GM04503 (cell line): ENCODE results near the gene GARIN3.
"Not testable (repeated sequence)": the region's sequence is repeated elsewhere in the genome, so short reads cannot be mapped to it uniquely, and the experiment has no call there.

ENCODE experiments used
- DNase-seq: peaks from one replicate; pipeline ENCODE4 v3.0.0-alpha.2; 2012; ENCODE audit warnings: low read depth

GARIN3 gene

DNA sequence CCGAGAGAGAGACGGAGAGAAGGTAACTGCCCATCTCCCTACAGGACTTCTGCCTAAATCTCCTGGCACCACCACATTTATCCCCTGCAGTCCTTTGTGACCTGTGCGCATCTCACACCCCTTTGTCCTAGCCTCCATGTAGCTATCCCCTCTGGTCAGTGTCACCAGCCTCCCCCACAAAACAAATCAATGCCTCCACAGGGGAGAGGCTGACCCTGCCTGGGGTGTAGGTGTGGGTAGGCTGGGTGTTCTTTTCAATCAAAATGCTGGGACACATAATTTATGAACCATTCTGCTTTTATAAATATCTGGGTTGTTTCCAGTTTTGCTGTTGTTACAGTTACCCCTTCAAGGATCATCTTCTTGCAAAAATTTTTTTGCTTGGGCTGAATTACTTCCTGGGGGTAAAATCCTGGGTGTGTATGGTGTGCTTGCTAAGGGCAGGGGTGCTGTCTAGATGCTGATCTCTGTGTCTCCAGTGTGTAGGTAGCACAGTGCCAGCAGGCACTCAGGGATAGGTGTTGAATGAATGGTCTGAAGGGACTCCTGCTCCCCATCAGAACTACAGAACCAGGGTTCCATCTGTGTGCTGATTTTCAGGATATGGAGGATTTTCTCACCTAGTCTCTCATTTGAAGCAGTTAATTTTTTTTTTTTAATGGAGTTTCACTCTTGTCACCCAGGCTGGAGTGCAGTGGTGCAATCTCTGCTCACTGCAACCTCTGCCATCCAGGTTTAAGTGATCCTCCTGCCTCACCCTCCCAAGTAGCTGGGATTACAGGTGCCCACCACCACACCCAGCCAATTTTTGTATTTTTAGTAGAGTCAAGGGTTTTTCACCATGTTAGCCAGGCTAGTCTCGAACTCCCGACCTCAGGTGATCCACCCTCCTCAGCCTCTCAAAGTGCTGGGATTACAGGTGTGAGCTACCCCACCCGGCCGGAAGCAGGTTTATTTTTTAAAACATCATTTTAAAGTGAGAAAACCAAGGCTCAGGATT is at the start of gene GARIN3:
TSS of gene GARIN3 (minus strand) at position 51 of the 1,000 bp plus-strand sequence. CDS start 96 bp downstream, outside the sequence.
- no peak for DNase-seq

DNA sequence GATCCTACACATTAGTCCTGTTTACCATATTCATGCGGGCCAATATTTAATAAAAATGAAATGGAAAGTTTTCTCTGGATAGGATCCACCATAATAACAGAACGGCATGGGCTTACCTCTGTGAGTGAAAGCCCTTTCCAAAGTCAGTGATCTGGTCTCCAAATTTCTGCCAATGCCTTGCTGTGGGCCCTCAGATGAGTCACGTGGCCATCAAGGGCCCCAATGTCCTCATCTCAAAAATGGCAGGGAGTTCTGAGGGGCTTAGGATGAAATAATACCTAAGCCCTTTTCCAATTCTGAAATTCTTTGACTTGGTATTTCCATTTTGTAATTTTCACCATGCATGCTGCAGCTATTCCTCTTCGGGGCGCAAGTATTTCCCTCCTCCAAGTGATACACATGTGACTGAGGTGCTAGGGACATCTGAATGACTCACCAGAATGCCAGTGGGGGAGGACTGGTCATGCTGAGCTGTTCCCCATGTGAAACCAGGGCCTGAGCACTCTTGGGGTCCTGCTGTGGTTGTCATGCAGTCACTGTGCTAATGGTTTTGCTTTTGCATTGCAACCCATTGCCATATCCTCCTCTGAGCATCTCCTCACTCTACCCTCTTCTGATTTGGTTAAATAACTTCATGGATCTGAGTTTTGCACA is 49.6 kb upstream of the GARIN3 start:
- DNase-seq: no peak

DNA sequence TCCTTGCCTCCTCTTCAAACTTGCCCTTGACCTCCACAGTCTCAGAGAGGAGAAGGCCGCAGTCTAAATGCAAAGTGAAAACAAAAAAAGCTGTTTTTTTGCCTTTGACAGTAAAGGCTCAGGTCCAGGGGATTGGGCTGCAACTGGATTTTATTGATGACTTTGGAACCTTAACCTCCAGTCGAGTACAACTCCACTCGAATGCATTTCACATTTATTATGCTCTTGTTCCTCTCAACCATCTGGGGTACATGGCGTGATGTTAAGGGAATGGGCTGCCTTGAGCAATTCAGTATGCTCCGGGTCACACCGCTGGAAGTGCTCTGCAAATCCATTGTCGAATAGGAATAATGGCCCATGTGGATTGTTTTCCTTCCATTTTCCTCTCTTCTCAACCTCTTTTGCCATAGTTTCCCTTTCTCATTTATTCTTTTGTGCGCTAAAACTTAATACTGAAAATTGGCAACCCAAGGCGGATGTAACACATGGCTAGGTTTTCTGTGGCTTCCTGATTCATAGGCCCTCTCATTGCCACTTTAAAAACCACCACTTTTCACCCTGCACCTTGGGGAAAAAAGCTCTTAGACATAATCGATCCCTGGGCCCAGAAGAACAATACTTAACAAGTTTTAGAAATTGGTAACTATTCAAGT is 48.9 kb upstream of the GARIN3 start:
- no peak for DNase-seq

DNA sequence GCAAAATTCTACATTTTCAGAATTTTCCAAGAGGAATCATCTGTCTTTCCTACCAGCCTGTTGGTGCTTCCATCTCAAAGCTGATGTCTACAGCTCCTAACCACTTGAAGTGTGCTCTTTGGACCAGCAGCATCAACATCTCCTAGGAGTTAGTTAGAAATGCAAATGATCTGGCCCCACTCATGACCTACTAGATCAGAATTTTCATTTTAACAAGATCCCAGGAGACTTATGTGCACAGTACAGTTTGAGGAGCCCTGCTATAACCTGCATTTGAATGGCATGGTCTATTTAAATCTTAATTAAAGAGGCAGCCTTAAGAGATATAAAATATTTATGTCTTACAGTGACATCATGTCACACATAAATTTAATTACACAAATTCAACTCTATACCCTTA is 48.4 kb upstream of the GARIN3 start:
- DNase-seq: no peak

DNA sequence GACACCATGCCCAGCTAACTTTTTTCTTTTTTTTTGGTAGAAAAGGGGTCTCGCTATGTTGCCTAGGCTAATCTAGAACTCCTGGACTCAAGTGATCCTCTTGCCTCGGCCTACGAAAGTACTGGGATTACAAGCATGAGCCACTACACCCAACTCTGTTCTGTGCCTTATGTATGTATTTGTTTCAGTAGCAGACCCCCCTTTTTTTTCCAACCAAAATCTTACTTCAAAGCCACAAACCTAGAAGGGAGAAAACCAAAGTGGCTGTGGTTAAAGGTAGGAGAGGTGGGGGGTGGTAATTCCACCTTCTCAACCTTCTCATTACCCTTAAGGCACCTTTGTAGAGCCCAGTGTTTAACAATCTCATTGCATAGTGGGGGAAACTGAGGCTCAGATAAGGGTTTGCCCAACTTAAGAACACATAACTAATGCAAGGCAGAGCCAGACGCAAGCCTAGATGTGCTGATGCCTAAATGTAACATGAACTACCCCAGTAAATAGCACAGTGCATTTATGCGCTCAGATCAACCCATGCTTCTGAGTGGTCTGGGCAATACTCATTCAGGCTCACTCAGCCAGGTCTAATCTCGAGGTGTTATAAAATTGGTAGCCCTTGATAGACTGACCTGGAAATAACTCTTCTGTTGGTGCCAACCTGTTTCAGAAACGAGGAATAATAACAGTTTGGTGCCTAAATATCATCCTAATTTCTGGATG is 47.6 kb upstream of the GARIN3 start:
- no peak for DNase-seq

DNA sequence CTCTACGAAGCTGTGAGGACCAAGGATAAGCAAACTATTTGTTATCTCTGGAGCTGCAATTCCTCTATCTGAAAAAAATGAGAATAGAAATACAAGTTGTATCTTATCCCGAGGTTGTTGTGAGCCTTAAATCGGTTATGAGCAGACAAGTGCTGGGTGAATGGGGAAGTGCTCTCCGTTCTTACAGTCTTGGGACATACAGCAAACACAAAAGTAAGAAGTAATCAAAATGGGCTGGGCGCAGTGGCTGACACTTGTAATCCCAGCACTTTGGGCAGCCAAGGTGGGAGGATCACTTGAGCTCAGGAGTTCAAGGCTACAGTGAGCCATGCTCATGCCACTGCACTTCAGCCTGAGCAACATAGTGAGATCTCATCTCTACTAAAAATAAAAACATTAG is 46.2 kb upstream of the GARIN3 start:
- DNase-seq: no peak

DNA sequence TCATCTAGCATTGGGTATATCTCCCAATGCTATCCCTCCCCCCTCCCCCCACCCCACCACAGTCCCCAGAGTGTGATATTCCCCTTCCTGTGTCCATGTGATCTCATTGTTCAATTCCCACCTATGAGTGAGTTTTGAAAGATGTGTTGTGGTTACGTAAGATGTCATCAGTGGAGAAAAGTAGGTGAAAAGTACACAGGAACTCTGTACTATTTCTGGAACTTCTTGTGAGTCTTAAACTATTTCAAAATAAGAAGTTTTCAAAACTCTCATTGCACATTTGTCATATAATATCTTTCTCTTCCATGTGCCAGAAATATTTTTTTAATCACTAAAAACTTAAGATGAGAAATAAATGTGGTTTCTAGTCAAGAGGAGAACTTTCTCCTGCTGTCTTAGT is 44.6 kb upstream of the GARIN3 start:
- peak; percentile 16 for DNase-seq

DNA sequence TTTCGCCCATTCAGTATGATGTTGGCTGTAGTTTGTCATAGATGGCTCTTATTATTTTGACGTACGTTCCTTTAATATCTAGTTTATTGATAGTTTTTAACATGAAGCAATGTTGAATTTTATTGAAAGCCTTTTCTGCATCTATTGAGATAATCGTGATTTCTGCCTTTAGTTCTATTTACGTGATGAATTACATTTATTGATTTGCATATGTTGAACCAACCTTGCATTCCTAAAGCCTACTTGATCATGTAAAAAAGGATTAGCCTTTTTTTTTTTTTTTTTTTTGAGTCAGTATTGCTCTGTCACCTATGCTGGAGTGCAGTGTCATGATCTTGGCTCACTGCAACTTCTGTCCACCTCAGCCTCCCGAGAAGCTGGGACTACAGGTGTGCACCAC is 39.6 kb upstream of the GARIN3 start:
- no peak for DNase-seq

DNA sequence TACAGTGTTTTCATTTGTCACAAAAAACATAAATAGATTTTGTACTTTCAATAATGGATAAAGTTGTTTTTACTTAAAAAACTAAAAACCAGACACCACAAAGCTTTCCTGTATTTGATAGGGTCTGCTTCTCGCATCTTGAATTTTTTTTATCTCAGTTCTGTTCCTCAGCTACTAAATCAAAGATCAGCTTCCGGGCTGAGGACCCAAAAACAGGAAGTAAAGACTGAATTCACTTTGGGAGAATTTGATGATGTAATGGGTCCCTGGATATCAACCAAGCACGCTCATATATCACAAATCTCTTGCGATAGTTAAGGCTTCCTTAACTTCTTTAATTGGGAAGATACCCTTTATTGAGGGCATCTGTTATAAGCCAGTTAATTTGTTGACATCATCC is 38.7 kb upstream of the GARIN3 start:
- DNase-seq: no peak

DNA sequence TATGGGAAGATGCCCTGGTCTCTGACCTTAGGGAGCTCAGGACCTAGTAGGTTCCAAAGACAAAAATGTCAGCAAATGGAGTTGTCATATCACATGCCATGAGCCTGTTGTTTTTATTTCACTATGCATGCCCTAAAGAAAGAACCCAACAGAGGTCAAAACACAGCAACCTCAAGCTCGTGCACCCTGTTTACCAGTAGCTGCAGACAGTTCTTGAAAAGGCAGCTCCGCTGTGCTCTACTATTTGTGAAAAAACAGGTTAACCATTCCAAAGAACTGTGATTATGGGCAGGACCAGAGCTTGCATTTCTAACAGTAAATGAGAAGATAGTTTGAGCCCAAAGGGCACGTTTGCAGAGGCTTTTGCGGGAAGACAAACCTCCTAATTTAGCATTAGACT is 37.4 kb upstream of the GARIN3 start:
- DNase-seq: no peak

DNA sequence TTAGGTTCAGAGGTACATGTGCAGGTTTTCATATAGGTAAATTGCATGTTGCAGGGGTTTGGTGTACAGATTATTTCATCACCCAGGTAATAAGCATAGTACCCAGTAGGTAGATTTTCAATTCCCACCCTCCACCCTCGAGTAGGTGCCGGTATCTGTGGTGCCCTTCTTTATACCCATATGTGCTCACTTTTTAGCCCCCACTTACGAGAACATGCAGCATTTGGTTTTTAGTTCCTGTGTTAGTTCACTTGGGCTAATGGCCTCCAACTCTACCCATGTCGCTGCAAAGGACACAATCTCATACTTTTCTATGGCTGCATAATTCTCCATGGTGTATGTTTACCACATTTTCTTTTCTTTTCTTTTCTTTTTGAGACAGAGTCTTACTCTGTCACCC is 35.8 kb upstream of the GARIN3 start:
- DNase-seq: no peak

DNA sequence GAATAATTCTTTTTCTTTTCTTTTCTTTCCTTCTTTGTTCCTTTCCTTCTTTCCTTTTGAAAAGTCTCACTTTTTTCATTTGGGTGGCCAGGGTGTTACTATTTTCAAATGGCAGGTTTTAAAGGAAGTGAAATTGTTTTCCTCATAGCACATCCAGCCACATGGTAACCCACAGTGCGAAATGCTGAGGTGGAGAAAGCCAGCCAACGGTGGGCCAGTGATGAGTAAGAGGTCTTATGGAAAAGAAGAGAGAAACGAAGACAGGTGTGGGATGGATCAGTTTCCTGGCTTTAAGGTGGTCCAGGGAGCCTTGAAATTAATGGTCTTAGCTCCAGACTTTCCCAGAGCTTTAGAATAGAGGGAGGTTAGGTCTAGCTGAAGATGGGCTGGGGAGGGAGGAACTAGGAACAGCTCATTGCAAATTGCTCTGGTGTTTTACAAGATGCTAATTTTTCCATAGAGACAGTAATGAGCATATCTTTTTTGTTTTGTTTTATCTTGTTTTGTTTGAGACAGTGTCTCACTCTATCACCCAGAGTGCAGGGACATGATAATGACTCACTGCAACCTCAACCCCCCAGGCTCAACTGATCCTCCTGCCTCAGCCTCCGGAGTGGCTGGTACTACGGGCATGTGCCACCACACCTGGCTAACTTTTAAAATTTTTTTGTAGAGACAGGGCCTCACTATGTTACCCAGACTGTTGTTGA is 32.4 kb upstream of the GARIN3 start:
- no peak for DNase-seq

DNA sequence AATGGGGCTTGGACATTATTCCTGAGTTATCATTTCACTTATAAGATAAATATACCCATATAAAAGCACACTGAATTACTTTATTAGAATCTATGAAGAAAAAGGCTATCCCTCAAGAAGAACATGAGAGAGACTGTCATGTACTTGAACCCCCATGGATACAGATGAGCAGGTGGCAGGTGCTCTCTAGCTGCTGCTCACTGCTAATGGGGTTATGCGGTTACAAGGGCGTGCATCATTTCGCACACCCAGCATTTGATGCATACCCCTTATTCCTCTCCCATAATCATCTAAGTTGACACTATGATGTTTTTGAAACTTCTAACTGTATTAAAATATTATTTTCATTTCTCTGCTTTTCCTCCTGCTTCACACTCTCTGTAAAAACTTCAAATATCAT is 31.0 kb upstream of the GARIN3 start:
- DNase-seq: no peak

DNA sequence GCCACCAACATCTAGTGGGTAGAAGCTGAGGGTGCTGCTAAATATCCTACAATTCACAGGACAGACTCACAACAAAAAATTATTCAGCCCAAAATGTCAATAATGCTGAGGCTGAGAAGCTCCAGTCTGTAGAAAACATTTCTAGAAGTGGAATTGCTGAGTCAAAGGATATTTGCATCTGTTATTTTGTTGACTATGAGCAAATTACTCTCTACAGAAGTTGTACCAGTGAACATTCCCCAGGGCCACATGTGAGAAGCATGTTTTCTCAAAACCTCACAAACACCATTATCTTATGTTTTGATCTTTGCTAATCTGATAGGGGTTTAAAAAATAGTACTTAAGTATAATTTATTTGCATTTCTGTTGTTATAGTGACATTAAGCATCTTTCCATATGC is 30.0 kb upstream of the GARIN3 start:
- DNase-seq: no peak

DNA sequence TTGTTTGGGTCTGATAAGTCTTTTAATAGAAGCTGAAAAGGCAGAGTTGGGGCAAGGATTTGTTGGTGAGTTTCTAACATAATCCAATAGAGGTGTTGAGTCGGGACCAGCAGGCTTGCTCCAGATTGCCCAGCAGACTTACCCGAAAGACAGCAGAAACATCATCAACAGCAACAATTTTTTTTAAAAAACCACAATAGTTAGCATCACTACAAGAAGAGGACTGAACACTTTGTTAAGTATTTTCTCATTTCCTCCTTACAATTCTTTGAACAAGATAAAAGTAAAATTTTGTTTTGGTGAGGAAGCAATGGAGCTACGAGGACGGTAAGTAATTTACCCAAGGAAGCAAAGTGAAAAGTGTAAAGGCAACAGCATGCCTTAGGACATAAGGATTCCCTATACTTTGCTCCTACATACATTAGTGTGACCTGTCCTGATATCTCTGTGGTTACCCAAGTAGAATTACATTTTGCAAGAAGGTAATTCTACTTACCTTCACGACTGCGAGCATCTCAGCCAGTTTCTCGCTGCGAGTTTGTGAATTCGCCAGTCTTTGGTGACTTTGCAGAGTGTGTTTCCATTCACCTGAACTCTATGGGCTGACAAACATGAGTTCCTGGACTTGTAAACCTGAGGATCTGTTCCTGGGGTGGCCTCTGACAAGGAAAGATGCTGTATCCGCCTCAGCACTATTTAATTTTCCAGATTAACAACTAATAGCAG is 27.8 kb upstream of the GARIN3 start:
- DNase-seq: no peak

DNA sequence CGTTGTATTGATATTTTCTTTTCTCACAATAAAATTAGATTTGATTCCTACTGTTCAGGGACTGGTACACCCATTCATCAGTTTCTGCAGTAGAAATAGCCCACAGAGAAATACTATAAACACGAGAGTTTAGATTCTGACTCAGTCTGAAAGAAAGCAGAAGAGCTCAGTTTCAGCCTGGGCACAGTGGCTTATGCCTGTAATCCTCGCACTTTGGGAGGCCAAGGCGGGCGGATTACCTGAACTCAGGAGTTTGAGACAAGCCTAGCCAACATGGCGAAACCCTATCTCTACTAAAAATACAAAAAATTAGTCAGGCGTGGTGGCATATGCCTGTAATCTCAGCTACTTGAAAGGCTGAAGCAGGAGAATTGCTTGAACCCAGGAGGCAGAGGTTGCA is 23.2 kb upstream of the GARIN3 start:
- DNase-seq: no peak

DNA sequence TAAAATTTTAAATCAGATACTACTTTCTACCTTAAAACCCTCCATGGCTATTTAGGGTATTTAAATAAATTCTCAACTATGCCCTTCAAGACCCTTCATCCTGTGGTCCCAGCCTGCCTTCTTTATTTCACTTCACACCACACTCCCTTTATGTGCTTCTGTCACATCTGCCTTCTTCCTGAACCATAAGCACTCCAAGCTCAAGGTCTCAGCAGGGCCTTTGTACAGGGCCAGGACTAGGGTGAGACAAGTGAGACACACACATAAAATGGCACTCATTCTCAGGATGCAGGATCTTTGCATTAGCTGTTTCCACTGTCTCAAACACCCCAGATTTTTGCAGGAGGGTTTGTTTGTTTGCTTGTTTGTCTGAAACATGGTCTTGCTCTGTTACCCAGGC is 22.2 kb upstream of the GARIN3 start:
- DNase-seq: no peak

DNA sequence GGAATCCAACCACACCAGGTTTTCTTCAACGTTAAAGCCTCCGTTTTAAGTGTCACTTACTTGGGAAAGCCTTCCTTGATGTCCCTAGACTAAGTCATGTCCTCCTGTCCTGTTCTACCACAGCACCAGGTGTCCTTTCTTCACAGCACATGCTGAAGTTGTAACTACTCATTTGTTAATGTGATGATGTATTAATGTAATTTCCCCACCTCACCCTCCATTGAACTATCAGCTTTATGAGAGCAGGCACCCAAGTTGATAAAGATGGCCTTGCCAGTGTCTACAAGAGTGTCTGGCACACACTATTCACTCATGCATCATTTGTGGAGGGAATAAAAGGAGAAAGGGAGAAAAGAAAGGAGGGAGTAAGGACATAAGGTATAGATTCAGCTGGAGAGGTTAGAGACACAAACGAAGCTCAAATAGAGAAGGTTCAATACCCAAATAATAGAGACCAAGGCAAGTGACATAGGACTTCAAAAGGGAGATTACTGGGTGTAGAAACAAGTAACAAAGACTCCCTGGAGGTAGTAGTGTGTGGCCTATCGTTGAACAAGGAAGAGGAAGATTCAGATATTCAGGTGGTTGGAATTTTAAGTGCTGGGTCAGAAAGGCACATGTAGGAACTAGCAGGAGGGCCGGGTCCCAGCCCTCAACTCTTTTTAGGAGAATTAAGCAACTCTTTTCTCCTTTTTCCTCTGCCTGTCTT is 21.1 kb upstream of the GARIN3 start:
- DNase-seq: no peak

DNA sequence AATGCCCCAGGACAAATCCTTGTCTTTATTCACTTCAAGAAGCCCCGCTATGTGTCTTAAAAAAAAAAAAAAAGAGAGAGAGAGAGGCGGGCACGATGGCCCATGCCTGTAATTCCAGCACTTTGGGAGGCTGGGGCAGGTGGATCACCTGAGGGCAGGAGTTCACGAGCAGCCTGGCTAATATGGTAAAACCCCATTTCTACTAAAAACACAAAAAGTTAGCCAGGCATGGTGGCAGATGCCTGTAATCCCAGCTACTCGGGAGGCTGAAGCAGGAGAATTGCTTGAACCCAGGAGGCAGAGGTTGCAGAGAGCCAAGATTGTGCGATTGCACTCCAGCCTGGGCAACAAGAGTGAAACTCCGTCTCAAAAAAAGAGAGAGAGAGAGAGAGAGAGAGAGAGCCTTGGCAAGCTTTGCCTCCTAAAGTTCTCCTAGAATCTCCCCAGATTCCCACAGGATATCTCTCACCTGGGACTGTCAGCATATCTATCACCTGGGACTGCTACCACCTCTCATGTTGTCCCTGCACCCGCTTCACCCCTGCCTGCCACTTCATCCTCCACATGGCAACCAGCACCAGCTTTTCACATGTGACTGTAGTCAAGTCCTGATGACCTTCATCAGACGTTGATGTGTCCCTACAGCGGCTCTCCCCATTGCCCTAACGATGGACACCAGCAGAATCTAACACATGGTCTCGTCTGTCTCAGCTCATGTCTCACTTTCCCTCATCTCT is 20.4 kb upstream of the GARIN3 start:
- DNase-seq: no peak

DNA sequence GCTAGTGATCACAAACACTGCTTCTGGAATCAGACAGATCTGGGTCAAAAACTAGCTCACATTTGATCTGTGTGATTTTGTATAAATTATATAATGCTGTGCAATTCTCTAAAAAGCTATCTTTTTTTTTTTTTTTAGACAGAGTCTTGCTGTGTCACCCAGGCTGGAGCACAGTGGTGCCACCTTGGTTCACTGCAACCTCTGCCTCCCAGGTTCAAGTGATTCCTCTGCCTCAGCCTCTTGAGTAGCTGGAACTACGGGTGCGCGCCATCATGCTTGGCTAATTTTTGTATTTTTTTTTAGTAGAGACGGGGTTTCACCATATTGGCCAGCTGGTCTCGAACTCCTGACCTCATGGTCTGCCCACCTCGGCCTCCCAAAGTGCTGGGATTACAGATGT is 19.1 kb upstream of the GARIN3 start:
- not testable (repeated sequence) for DNase-seq
